NB4 (cell line): ENCODE data around the gene CLIC5.

ENCODE experiments used
- TF ChIP-seq, protein P1 (sequence below): IDR thresholded peaks from one replicate; pipeline ENCODE4 v1.5.1; 2012; ENCODE audit warnings: low read depth, low read length
- TF ChIP-seq, protein P2 (sequence below): IDR thresholded peaks from 2 replicates; pipeline ENCODE4 v1.6.1; 2011; ENCODE audit warnings: low read depth, low read length

DNA sequence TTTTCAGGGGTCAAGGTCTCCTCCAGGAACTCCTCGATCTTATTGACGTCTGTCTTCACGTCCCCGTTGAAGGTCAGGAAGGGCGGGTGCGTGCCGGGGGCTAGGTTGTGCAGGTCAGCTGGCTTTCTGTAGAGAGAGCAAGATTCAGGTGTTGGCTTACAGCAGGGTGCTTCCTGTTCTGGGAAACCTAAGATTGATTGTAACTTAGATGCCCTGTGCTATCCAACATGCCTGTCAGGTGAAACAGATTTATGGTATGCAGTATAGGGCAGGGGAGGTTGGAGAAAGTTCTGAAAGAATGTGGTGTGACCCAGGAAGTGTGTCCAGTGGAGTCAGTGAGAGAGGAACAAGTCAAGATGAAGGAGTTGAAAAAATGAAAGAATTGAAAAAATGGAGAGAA, 66.4 kb downstream of the CLIC5 start:
- TF ChIP-seq, protein P1, sequence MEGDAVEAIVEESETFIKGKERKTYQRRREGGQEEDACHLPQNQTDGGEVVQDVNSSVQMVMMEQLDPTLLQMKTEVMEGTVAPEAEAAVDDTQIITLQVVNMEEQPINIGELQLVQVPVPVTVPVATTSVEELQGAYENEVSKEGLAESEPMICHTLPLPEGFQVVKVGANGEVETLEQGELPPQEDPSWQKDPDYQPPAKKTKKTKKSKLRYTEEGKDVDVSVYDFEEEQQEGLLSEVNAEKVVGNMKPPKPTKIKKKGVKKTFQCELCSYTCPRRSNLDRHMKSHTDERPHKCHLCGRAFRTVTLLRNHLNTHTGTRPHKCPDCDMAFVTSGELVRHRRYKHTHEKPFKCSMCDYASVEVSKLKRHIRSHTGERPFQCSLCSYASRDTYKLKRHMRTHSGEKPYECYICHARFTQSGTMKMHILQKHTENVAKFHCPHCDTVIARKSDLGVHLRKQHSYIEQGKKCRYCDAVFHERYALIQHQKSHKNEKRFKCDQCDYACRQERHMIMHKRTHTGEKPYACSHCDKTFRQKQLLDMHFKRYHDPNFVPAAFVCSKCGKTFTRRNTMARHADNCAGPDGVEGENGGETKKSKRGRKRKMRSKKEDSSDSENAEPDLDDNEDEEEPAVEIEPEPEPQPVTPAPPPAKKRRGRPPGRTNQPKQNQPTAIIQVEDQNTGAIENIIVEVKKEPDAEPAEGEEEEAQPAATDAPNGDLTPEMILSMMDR: no peak
- TF ChIP-seq, protein P2, sequence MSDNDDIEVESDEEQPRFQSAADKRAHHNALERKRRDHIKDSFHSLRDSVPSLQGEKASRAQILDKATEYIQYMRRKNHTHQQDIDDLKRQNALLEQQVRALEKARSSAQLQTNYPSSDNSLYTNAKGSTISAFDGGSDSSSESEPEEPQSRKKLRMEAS: no peak
